GM18858 (cell line): ENCODE data around the gene PRKACA.
"Not testable (repeated sequence)": the region's sequence is repeated elsewhere in the genome, so short reads cannot be mapped to it uniquely, and the experiment has no call there.

ENCODE experiments used
- ATAC-seq: cut with Tn5 transposase; IDR thresholded peaks from one replicate; pipeline ENCODE4 v1.9.1; 2021; ENCODE audit not compliant: unreplicated experiment

Gene PRKACA

GRCh38 chr19:14052470-14052869 is 65.1 kb downstream of the PRKACA start:
- no peak for ATAC-seq

DNA sequence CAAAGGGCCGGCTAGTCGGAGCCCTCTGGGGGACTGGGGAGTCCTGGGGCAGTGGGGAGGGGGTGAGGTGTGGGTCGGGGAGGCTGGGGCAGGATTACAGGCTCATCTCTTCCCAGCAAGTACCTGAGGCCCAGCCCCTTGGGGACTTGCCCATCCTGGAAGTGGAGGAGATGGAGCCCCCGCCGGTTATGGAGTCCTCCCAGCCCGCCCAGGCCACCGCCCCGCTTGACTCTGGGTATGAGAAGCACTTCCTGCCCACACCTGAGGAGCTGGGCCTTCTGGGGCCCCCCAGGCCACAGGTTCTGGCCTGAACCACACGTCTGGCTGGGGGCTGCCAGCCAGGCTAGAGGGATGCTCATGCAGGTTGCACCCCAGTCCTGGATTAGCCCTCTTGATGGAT is 65.6 kb downstream of the PRKACA start:
- no peak for ATAC-seq

GRCh38 chr19:14050961-14051360 is 66.6 kb downstream of the PRKACA start:
- not testable (repeated sequence) for ATAC-seq

DNA sequence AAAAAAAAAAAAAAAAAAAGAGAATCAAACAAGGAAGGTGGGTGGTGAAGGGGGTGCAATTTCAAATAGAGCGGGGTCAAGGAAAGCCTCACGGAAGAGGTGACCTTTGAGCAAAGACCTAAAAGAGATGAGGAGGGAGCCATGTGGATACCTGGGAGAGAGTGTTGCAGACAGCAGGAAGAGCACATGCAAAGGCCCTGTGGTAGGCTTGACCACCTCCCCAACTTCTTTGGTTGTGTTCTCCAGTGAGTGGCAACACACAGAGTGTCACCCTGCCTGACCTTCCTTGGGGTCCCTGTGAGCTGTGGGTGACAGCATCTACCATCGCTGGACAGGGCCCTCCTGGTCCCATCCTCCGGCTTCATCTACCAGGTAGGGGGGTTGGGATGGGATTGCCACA is 67.0 kb downstream of the PRKACA start:
- ATAC-seq = no peak

- ATAC-seq = no peak
Observed at GRCh38 chr19:14048443-14049153, 69.0 kb downstream of the PRKACA start.

DNA sequence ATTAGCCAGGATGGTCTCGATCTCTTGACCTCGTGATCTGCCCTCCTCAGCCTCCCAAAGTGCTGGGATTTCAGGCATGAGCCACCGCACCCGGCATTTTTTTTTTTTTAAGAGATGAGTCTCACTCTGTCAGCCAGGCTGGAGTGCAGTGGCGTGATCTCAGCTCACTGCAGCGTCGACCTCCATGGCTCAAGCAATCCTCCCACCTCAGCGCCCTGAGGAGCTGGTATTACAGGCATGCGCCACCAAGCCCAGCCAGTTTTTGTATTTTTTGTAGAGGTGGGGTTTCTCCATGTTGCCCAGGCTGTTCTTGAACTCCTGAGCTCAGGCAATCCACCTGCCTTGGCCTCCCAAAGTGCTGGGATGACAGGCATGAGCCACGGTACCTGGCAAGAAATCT is 69.7 kb downstream of the PRKACA start:
- not testable (repeated sequence) for ATAC-seq

DNA sequence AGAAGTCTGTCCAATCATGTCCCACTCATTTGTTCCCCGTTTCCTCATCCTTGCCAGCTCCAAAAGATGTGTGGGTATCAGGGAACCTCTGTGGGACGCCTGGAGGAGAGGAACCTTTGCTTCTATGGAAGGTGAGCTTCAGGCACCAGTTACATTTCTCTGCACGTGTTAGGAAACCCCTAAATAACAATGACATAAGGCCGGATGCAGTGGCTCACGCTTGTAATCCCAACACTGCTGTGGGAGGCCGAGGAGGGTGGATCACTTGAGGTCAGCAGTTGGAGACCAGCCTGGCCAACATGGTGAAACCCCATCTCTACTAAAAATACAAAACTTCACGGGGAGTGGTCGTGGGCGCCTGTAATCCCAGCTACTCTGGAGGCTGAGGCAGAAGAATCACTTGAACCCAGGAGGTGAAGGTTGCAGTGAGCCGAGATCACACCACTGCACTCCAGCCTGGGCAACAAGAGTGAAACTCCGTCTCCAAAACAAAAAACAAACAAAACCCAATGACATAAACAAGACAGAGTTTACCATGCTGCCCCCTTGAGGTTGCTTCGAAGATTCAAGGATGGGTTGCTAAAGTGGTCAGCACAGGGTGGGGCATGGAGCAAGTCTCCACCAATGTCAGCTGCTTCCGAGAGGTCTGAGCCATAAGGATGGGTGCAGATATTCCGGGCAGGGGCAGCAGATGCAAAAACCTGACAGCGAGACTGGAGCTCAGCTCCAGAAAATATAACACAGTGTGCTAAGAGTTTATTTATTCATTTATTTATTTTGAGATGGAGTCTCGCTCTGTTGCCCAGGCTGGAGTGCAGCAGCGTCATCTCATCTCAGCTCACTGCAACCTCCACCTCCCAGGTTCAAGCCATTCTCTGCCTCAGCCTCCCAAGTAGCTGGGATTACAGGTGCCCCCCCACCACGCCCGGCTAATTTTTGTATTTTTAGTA is 74.6 kb downstream of the PRKACA start:
- ATAC-seq = not testable (repeated sequence)
